Cardiac muscle cell (in vitro differentiated cells and primary cell): ENCODE data around the gene SALL1. TPM values are rescaled to one million over a fixed set of nuclear protein-coding genes. Genes with fewer than 3 reads are reported as not detected.

Experiments
- DNase-seq, 2 donors: peaks; one replicate each; pipeline versions ENCODE4 v3.0.0 to v3.0.0-alpha.2; 2010 to 2017; ENCODE audit warnings: low read depth in 1 of 2, low spot score in 1 of 2
- H3K27ac ChIP-seq: fragments of 200-600 bp; sonication (generic); 2 replicates; pipeline ENCODE4 v1.5.1; 2016
- H3K27me3 ChIP-seq: fragments of 200-600 bp; sonication (generic); 2 replicates; pipeline ENCODE4 v1.6.0; 2016; ENCODE audit warnings: control low read depth
- H3K36me3 ChIP-seq: fragments of 200-600 bp; sonication (generic); 2 replicates; pipeline ENCODE4 v1.5.1; 2016; ENCODE audit warnings: control low read depth
- H3K4me1 ChIP-seq: fragments of 200-600 bp; sonication (generic); 2 replicates; pipeline ENCODE4 v1.8.1; 2017; ENCODE audit warnings: low read depth, mild to moderate bottlenecking, mixed run types
- H3K4me3 ChIP-seq: fragments of 200-600 bp; sonication (generic); 2 replicates; pipeline ENCODE4 v1.5.1; 2016; ENCODE audit warnings: mild to moderate bottlenecking
- H3K9me3 ChIP-seq: fragments of 200-600 bp; sonication (generic); 2 replicates; pipeline ENCODE4 v1.5.1; 2017; ENCODE audit warnings: low read depth, mild to moderate bottlenecking, control low read depth
- polyA plus RNA-seq: library from polyadenylated mRNA; unstranded; fragments of >200 nt; fragmentation: Nextera tagmentation; extraction: Ambion mirVana; gene quantifications from 2 replicates; pipeline ENCODE4 v1.2.1, GENCODE V29; 2016
- total RNA-seq: library from RNA; depleted of rRNA; stranded (reverse); fragments of >200 nt; gene quantifications from 2 replicates; pipeline ENCODE4 v1.2.3, GENCODE V29; 2016
- TF ChIP-seq, protein P1 (sequence below): IDR thresholded peaks from 2 replicates; pipeline ENCODE4 v1.5.1; 2012; ENCODE audit warnings: low read depth, mild to moderate bottlenecking, low read length

The SALL1 gene
- total and polyA plus RNA-seq, 2 experiments from 2014 or later = 4.2 to 16.7 TPM

DNA sequence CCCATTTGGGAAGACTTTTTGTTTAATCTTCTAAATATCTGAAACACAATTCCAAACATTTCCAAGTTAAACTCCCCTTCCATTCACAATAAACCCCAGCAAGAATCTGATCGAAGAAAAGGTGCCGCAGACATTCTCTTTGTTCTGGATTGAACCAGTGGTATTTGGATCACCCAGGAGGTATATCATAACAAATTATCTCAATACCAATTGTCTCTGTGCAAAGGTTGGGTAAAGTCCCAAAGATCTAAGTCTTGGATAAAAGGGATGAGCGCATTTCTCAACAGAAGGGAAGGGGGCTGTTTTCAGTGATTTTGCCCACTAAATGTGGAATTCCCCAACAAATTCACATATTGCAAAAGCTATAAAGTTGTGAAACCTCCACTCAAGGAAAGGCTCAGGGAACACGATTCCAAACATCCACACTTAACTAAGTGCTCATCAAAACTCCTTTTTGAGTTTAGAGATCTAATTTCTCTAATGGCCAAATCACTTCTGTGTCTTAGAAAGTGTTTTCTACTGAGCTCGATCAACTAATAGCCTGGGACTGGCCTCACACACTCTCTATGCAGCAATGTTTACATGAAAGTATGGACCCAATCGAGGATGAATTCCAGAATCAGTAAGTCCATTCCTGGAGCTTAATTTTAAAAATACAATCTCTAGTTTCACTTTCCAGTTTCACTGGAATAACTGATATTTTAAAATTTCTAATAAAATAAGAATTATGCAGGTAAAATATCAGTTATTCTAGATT is 30.9 kb downstream of the SALL1 start:
- no peak overlapping the region for H3K4me3 ChIP-seq
- H3K4me1 ChIP-seq = no peaks in the 10 kb centered on the region
- DNase-seq = no peak
- no peaks in the 10 kb centered on the region for H3K36me3 ChIP-seq
- H3K9me3 ChIP-seq = no peaks in the 10 kb centered on the region
- TF ChIP-seq, protein P1, sequence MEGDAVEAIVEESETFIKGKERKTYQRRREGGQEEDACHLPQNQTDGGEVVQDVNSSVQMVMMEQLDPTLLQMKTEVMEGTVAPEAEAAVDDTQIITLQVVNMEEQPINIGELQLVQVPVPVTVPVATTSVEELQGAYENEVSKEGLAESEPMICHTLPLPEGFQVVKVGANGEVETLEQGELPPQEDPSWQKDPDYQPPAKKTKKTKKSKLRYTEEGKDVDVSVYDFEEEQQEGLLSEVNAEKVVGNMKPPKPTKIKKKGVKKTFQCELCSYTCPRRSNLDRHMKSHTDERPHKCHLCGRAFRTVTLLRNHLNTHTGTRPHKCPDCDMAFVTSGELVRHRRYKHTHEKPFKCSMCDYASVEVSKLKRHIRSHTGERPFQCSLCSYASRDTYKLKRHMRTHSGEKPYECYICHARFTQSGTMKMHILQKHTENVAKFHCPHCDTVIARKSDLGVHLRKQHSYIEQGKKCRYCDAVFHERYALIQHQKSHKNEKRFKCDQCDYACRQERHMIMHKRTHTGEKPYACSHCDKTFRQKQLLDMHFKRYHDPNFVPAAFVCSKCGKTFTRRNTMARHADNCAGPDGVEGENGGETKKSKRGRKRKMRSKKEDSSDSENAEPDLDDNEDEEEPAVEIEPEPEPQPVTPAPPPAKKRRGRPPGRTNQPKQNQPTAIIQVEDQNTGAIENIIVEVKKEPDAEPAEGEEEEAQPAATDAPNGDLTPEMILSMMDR = no peak
- peaks cover 12% of the 10 kb centered on the region for H3K27me3 ChIP-seq
- no peak overlapping the region for H3K27ac ChIP-seq

DNA sequence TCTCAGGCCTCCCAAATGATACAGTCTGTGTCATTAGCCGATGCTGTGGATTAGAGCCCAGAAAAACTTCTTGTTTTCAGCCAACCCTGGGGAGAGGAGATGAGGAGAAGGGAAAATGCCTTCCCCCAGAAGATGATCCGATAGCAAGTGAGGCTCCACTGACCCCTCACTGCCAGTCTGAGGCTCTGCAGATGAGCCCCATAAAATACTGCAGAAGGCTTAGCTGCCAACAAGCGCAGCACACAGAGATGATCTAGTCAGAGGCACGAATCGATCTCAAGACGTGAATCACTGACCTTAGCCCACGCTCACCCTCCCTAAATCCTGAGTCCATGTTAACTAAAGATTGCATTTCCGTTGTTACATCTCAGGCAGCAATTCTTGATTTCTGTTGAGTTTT is 31.5 kb downstream of the SALL1 start:
- Histone ChIP-seq H3K27me3 (peaks cover 18% of the 10 kb centered on the region), H3K27ac (no peak overlapping the region), H3K36me3 (no peaks in the 10 kb centered on the region), H3K9me3 (no peaks in the 10 kb centered on the region), H3K4me3 (no peak overlapping the region), H3K4me1 (no peaks in the 10 kb centered on the region)
- DNase-seq = no peak
- TF ChIP-seq, protein P1 = no peak

DNA sequence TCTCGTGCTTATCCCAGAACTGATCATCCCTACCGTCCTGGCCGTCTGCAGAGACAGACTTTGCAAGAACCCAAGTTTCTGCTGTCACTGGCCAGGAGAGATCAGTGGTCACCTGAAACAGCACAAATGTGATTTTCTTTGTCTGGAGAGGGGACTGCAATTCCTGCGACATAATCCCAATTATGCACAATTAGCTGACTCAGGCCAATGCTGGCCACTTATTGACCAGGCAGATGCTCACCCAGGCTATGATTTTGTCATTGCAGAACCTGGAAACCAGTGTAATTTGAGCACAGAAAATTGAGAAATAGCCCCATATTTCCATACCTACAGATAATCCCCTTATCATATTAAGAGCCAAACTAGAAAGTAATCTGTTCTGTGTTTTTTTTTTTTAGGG is 34.7 kb downstream of the SALL1 start:
- no peak for DNase-seq
- no peaks in the 10 kb centered on the region for H3K4me1 ChIP-seq
- H3K4me3 ChIP-seq = no peak overlapping the region
- H3K27me3 ChIP-seq = peaks cover 50% of the 10 kb centered on the region
- TF ChIP-seq, protein P1 = no peak
- H3K27ac ChIP-seq = no peak overlapping the region
- no peaks in the 10 kb centered on the region for H3K9me3 ChIP-seq
- no peaks in the 10 kb centered on the region for H3K36me3 ChIP-seq

DNA sequence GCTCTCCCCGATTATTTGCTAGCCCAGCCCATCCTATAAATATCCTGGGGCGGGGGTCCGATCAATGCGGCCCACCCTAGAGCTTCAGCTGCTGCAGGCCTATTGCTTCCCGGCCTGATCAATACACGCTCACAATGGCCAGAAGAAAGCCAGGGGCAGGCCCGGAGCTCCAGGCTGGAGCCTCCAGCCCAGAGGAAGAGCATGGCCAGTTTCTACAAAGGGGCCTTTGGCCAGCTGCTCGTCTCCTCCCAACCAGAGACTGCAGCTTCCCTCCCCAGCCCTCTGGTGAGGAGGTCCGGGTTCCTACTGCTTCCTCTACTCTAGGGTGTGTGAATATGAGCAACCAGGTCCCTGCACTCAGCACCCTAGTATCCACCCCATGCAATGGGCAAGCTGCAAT is 36.7 kb downstream of the SALL1 start:
- Histone ChIP-seq H3K4me1 (no peaks in the 10 kb centered on the region), H3K27me3 (peaks cover 63% of the 10 kb centered on the region), H3K9me3 (no peaks in the 10 kb centered on the region), H3K4me3 (no peak overlapping the region), H3K36me3 (no peaks in the 10 kb centered on the region), H3K27ac (no peak overlapping the region)
- TF ChIP-seq, protein P1 = no peak
- DNase-seq = no peak

DNA sequence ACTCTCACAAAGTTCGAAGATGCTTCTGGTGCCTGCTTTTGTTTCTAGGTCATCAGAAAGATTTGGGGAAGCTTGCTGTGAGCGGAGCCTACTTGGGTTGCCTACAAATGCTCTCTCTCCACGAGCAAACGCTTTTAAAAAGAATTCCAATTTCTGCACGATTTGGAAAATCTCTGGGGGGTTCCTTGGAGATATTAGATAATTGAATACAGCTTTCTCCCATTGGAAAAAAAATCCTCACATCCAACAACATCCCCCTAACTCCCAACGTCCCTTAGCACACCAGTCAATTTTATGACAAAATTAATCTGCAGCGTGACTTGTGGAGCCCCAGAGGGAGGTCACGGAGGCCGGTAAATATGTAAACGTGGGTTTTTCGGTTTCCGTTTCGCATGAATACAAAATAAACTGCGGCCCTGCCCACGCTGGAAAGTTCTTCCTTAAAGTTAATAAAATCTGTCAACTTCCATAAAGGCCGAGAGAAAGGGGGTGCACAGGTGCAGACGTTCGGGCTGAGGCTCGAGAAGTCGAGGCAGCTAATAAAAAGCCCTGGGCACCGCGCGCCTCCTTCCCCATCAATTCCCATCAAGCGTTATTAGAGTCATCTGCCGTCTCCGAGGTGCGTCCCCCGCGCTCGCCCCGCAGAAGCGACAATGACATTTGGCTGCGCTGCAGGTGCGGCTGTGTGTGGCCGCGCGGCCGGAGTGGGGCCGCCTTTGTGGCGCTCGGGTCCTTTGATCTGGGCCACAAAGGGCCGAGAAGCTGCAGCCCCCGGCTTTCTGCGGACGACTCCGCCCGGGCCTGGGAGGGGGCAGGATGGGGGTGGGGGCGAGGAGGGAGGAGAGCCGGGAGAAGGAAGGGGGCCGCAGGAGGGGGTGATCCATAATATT is 37.6 kb downstream of the SALL1 start:
- peaks cover 63% of the 10 kb centered on the region for H3K27me3 ChIP-seq
- H3K9me3 ChIP-seq = no peaks in the 10 kb centered on the region
- H3K36me3 ChIP-seq = no peaks in the 10 kb centered on the region
- peak overlapping the region; percentile 16 for H3K4me3 ChIP-seq
- no peak for DNase-seq
- no peak overlapping the region for H3K27ac ChIP-seq
- TF ChIP-seq, protein P1 = no peak
- no peaks in the 10 kb centered on the region for H3K4me1 ChIP-seq
